GM21528 (cell line): ENCODE measurements around the gene ZFP57.
"Not testable (repeated sequence)": the region's sequence is repeated elsewhere in the genome, so short reads cannot be mapped to it uniquely, and the experiment has no call there.

Experiments used
- ATAC-seq: cut with Tn5 transposase; IDR thresholded peaks from one replicate; pipeline ENCODE4 v1.9.1; 2021; ENCODE audit warnings: mild to moderate bottlenecking, moderate library complexity; ENCODE audit not compliant: unreplicated experiment, low FRiP score

ZFP57 gene

GRCh38 chr6:29696147-29697125 is 15.5 kb upstream of the ZFP57 start:
- no peak for ATAC-seq

GRCh38 chr6:29694637-29695036 is 13.7 kb upstream of the ZFP57 start:
- ATAC-seq = no peak

- ATAC-seq = no peak
Measured at GRCh38 chr6:29685718-29686326, 4.9 kb upstream of the ZFP57 start.

- ATAC-seq = no peak
Measured at GRCh38 chr6:29681811-29682210, 859 bp upstream of the ZFP57 start.

- no peak for ATAC-seq
Measured at GRCh38 chr6:29680416-29680815, 536 bp downstream of the ZFP57 start.

- no peak for ATAC-seq
Measured at GRCh38 chr6:29679962-29680361, 990 bp downstream of the ZFP57 start.

GRCh38 chr6:29678114-29678513 is 2.8 kb downstream of the ZFP57 start:
- no peak for ATAC-seq

GRCh38 chr6:29676981-29677601 is 3.9 kb downstream of the ZFP57 start:
- no peak for ATAC-seq

- ATAC-seq = no peak
Measured at GRCh38 chr6:29675561-29675960, 5.4 kb downstream of the ZFP57 start.

GRCh38 chr6:29674008-29674407 is 6.9 kb downstream of the ZFP57 start:
- ATAC-seq = no peak

GRCh38 chr6:29673161-29673560 is 7.8 kb downstream of the ZFP57 start:
- no peak for ATAC-seq

- ATAC-seq = not testable (repeated sequence)
Measured at GRCh38 chr6:29672116-29672515, 8.8 kb downstream of the ZFP57 start.

- no peak for ATAC-seq
Measured at GRCh38 chr6:29671026-29671425, 9.9 kb downstream of the ZFP57 start.

- no peak for ATAC-seq
Measured at GRCh38 chr6:29667158-29667557, 13.8 kb downstream of the ZFP57 start.

- no peak for ATAC-seq
Measured at GRCh38 chr6:29666826-29667130, 14.2 kb downstream of the ZFP57 start.

- no peak for ATAC-seq
Measured at GRCh38 chr6:29665942-29666825, 14.8 kb downstream of the ZFP57 start.

- ATAC-seq = no peak
Measured at GRCh38 chr6:29663300-29664042, 17.5 kb downstream of the ZFP57 start.

GRCh38 chr6:29661502-29662141 is 19.3 kb downstream of the ZFP57 start:
- ATAC-seq = not testable (repeated sequence)

GRCh38 chr6:29661071-29661470 is 19.9 kb downstream of the ZFP57 start:
- no peak for ATAC-seq
